ENCODE results near the gene MYBPC3.

DNA sequence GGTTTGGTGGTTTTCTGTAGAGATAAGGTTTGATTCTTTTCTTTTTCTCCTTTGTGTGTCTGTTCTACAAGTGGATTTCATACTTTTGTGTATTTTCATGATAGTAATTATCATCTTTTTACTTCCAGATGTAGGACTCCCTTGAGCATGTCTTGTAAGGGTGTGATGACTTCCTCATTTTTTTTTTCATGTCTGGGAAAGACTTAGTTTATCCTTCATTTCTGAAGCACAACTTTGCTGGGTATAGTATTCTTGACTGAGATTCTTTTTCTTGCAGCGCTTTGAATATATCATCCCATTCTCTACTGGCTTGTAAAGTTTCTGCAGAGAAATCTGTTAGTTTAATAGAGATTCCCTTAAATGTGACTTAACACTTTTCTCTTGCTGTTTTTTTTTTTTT is 49.6 kb downstream of the MYBPC3 start:
- TF ChIP-seq POLR2AphosphoS5 (IDR thresholded peaks at IDR 0.05; ENCODE audit: low read depth) (no peak), EZH2phosphoT487 (IDR thresholded peaks at IDR 0.05; ENCODE audit: unreplicated experiment) (no peak), EZH2 (IDR thresholded peaks at IDR 0.05; ENCODE audit: low read depth, unreplicated experiment) (no peak), STAT1 (IDR thresholded peaks at IDR 0.05; ENCODE audit: unreplicated experiment) (no peak)
- TF ChIP-seq, protein P1, sequence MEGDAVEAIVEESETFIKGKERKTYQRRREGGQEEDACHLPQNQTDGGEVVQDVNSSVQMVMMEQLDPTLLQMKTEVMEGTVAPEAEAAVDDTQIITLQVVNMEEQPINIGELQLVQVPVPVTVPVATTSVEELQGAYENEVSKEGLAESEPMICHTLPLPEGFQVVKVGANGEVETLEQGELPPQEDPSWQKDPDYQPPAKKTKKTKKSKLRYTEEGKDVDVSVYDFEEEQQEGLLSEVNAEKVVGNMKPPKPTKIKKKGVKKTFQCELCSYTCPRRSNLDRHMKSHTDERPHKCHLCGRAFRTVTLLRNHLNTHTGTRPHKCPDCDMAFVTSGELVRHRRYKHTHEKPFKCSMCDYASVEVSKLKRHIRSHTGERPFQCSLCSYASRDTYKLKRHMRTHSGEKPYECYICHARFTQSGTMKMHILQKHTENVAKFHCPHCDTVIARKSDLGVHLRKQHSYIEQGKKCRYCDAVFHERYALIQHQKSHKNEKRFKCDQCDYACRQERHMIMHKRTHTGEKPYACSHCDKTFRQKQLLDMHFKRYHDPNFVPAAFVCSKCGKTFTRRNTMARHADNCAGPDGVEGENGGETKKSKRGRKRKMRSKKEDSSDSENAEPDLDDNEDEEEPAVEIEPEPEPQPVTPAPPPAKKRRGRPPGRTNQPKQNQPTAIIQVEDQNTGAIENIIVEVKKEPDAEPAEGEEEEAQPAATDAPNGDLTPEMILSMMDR (conservative IDR thresholded peaks at IDR 0.05; ENCODE audit: low read depth in 2 of 2) = no peak
- TF ChIP-seq, protein P2, sequence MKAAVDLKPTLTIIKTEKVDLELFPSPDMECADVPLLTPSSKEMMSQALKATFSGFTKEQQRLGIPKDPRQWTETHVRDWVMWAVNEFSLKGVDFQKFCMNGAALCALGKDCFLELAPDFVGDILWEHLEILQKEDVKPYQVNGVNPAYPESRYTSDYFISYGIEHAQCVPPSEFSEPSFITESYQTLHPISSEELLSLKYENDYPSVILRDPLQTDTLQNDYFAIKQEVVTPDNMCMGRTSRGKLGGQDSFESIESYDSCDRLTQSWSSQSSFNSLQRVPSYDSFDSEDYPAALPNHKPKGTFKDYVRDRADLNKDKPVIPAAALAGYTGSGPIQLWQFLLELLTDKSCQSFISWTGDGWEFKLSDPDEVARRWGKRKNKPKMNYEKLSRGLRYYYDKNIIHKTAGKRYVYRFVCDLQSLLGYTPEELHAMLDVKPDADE (IDR thresholded peaks at IDR 0.05) = no peak
- TF ChIP-seq, protein P3, sequence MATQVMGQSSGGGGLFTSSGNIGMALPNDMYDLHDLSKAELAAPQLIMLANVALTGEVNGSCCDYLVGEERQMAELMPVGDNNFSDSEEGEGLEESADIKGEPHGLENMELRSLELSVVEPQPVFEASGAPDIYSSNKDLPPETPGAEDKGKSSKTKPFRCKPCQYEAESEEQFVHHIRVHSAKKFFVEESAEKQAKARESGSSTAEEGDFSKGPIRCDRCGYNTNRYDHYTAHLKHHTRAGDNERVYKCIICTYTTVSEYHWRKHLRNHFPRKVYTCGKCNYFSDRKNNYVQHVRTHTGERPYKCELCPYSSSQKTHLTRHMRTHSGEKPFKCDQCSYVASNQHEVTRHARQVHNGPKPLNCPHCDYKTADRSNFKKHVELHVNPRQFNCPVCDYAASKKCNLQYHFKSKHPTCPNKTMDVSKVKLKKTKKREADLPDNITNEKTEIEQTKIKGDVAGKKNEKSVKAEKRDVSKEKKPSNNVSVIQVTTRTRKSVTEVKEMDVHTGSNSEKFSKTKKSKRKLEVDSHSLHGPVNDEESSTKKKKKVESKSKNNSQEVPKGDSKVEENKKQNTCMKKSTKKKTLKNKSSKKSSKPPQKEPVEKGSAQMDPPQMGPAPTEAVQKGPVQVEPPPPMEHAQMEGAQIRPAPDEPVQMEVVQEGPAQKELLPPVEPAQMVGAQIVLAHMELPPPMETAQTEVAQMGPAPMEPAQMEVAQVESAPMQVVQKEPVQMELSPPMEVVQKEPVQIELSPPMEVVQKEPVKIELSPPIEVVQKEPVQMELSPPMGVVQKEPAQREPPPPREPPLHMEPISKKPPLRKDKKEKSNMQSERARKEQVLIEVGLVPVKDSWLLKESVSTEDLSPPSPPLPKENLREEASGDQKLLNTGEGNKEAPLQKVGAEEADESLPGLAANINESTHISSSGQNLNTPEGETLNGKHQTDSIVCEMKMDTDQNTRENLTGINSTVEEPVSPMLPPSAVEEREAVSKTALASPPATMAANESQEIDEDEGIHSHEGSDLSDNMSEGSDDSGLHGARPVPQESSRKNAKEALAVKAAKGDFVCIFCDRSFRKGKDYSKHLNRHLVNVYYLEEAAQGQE (IDR thresholded peaks at IDR 0.05; ENCODE audit: unreplicated experiment) = no peak

Data from GM23338 (cell line).